GM23248 (cell line): ENCODE data around the gene ADNP. TPM values are rescaled to one million over a fixed set of nuclear protein-coding genes. Genes with fewer than 3 reads are reported as not detected.

Source experiments
- DNase-seq: peaks from one replicate; pipeline ENCODE4 v3.0.0-alpha.2; 2015
- H2AFZ ChIP-seq: fragments of 200-600 bp; sonication (generic); 2 replicates; pipeline ENCODE4 v1.6.1; 2016; ENCODE audit warnings: antibody characterized with exemption
- H3F3A ChIP-seq: fragments of 200-600 bp; sonication (generic); 2 replicates; pipeline ENCODE4 v1.6.1; 2016; ENCODE audit warnings: mild to moderate bottlenecking, antibody characterized with exemption, mixed run types; ENCODE audit not compliant: insufficient read depth
- H3K27ac ChIP-seq: fragments of 200-600 bp; sonication (generic); 2 replicates; pipeline ENCODE4 v1.5.1; 2016; ENCODE audit warnings: mild to moderate bottlenecking
- H3K27me3 ChIP-seq: fragments of 200-600 bp; sonication (generic); replicated peaks from 2 replicates; pipeline ENCODE4 v1.6.1; 2016; ENCODE audit warnings: mild to moderate bottlenecking; ENCODE audit not compliant: insufficient read depth
- H3K36me3 ChIP-seq: fragments of 200-600 bp; sonication (generic); 2 replicates; pipeline ENCODE4 v1.6.1; 2016; ENCODE audit warnings: low read depth, mild to moderate bottlenecking
- H3K4me1 ChIP-seq: fragments of 200-600 bp; sonication (generic); 2 replicates; pipeline ENCODE4 v1.6.1; 2016; ENCODE audit warnings: mild to moderate bottlenecking; ENCODE audit not compliant: insufficient read depth
- H3K4me2 ChIP-seq: fragments of 200-600 bp; sonication (generic); one replicate; pipeline ENCODE4 v1.6.1; 2016; ENCODE audit warnings: mild to moderate bottlenecking; ENCODE audit not compliant: unreplicated experiment
- H3K4me3 ChIP-seq: fragments of 200-600 bp; sonication (generic); 2 replicates; pipeline ENCODE4 v1.5.1; 2016; ENCODE audit warnings: mild to moderate bottlenecking
- H3K79me2 ChIP-seq: fragments of 200-600 bp; sonication (generic); 2 replicates; pipeline ENCODE4 v1.6.1; 2016; ENCODE audit warnings: mild to moderate bottlenecking; ENCODE audit not compliant: insufficient read depth
- H3K9ac ChIP-seq: fragments of 200-600 bp; sonication (generic); 2 replicates; pipeline ENCODE4 v1.6.1; 2016; ENCODE audit warnings: mild to moderate bottlenecking
- H3K9me2 ChIP-seq: fragments of 200-600 bp; sonication (generic); 2 replicates; pipeline ENCODE4 v1.6.1; 2016; ENCODE audit warnings: mixed run types, mild to moderate bottlenecking, moderate library complexity; ENCODE audit not compliant: insufficient read depth
- H3K9me3 ChIP-seq: fragments of 200-600 bp; sonication (generic); one replicate; pipeline ENCODE4 v1.6.1; 2017; ENCODE audit warnings: low read depth
- H4K20me1 ChIP-seq: fragments of 200-600 bp; sonication (generic); 2 replicates; pipeline ENCODE4 v1.6.0; 2016; ENCODE audit not compliant: insufficient read depth
- EZH2 ChIP-seq: fragments of 200-600 bp; sonication (generic); IDR thresholded peaks from 2 replicates; pipeline ENCODE4 v1.6.1; 2018; ENCODE audit warnings: antibody characterized with exemption, mild to moderate bottlenecking; ENCODE audit not compliant: insufficient read depth, poor library complexity, severe bottlenecking
- EZH2phosphoT487 ChIP-seq: fragments of 200-600 bp; sonication (generic); IDR thresholded peaks from 2 replicates; pipeline ENCODE4 v1.6.1; 2018; ENCODE audit warnings: antibody characterized with exemption, moderate library complexity, mild to moderate bottlenecking, low read depth; ENCODE audit not compliant: insufficient read depth
- WGBS, 2 experiments: methylation state at CpG; one replicate each; pipeline ENCODE4 v1.1.6; 2015 to 2017; ENCODE audit warnings: low lambda C conversion rate in 2 of 2, low coverage in 1 of 2; ENCODE audit errors: missing lambda C conversion rate in 2 of 2; 5-methylcytosine and 5-hydroxymethylcytosine counted together
- in situ Hi-C: fragments of 300-500 bp; cut with MboI; formaldehyde crosslinking; loops from 2 replicates; pipeline ENCODE4 v1.15.0; 2020
- polyA plus RNA-seq: library from polyadenylated mRNA; unstranded; fragments of >200 nt; fragmentation: Nextera tagmentation; extraction: Ambion mirVana; gene quantifications from 2 replicates; pipeline ENCODE4 v1.2.1, GENCODE V29; 2016
- total RNA-seq: library from RNA; depleted of rRNA; stranded (reverse); fragments of >200 nt; shearing (Covaris generic); gene quantifications from 2 replicates; pipeline ENCODE4 v1.2.3, GENCODE V29; 2014

ADNP gene
- total and polyA plus RNA-seq, 2 experiments from 2014 or later: 14.9 to 34.2 TPM

GRCh38 chr20:50859161-50859560 lies 72.1 kb downstream of the ADNP start:
- H3K9me3 ChIP-seq: no peaks in the 10 kb centered on the region
- TF ChIP-seq EZH2phosphoT487 (no peak), EZH2 (no peak)
- H3K4me2 ChIP-seq: no peak overlapping the region
- H3K27me3 ChIP-seq: no peaks in the 10 kb centered on the region
- no peak overlapping the region for H3K9ac ChIP-seq
- no peak overlapping the region for H3K4me3 ChIP-seq
- H3K9me2 ChIP-seq: no peaks in the 10 kb centered on the region
- no peak overlapping the region for H3K27ac ChIP-seq
- H3K79me2 ChIP-seq: no peaks in the 10 kb centered on the region
- H3K36me3 ChIP-seq: no peaks in the 10 kb centered on the region
- WGBS, 2 experiments: 90 to 91% methylated on average over 10 of the region's 10 CpGs
- no peaks in the 10 kb centered on the region for H4K20me1 ChIP-seq
- H2AFZ ChIP-seq: no peak overlapping the region
- no peaks in the 10 kb centered on the region for H3F3A ChIP-seq
- in situ Hi-C loops: no loop called here
- DNase-seq: no peak
- H3K4me1 ChIP-seq: no peaks in the 10 kb centered on the region

DNA sequence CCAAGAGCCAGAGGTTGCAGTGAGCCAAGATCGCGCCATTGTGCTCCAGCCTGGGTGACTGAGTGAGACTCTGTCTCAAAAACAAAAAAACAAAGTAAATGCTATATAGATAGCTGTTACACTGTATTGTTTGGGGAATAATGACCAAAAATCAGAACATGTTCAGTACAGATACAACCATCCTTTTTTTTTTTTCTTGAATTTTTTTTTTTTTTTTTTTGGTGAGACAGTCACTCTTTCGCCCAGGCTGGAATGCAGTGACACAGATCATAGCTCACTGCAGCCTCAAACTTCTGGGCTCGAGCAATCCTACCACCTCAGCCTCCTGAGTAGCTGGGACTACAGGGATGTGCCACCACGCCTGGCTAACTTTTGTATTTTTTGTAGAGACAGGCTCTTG lies 72.7 kb downstream of the ADNP start:
- Histone ChIP-seq H3K9me3 (no peaks in the 10 kb centered on the region), H3K4me1 (no peaks in the 10 kb centered on the region), H3K27ac (no peak overlapping the region), H2AFZ (no peak overlapping the region), H3K79me2 (no peaks in the 10 kb centered on the region), H3K9ac (no peak overlapping the region), H3K36me3 (no peaks in the 10 kb centered on the region), H3K4me3 (no peak overlapping the region), H4K20me1 (no peaks in the 10 kb centered on the region), H3K4me2 (no peak overlapping the region), H3K9me2 (no peaks in the 10 kb centered on the region), H3K27me3 (no peaks in the 10 kb centered on the region), H3F3A (no peaks in the 10 kb centered on the region)
- no peak for DNase-seq
- TF ChIP-seq EZH2phosphoT487 (no peak), EZH2 (no peak)
- 86 to 87% methylated on average over 5 of the region's 5 CpGs for WGBS, 2 experiments
- in situ Hi-C loops: no loop called here

DNA sequence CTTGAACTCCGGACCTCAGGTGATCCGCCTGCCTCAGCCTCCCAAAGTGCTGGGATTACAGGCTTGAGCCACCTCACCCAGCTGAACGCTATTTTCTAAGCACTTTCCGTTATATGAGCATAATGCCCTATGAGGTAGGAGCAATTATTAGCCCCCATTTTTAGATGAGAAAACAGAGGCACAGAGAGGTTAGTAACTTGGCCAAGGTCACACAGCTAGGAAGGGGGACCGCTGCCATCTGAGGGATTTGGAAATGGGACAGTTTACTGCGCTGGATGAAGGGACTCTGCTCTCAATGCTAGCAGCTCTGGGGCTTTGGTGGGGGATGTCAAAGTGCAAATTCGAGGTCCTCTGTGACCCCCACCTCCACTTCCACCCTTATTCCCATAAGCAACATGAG lies 73.9 kb downstream of the ADNP start:
- 82 to 86% methylated on average over 7 of the region's 7 CpGs for WGBS, 2 experiments
- DNase-seq: no peak
- Histone ChIP-seq H3K4me1 (no peaks in the 10 kb centered on the region), H3K79me2 (no peaks in the 10 kb centered on the region), H3K9me3 (no peaks in the 10 kb centered on the region), H4K20me1 (no peaks in the 10 kb centered on the region), H3K27ac (no peak overlapping the region), H3K27me3 (no peaks in the 10 kb centered on the region), H3K4me2 (no peak overlapping the region), H3K4me3 (no peak overlapping the region), H3K9me2 (no peaks in the 10 kb centered on the region), H3K9ac (no peak overlapping the region), H3K36me3 (no peaks in the 10 kb centered on the region), H3F3A (no peaks in the 10 kb centered on the region), H2AFZ (no peak overlapping the region)
- in situ Hi-C loops: no loop called here
- TF ChIP-seq EZH2phosphoT487 (no peak), EZH2 (no peak)

DNA sequence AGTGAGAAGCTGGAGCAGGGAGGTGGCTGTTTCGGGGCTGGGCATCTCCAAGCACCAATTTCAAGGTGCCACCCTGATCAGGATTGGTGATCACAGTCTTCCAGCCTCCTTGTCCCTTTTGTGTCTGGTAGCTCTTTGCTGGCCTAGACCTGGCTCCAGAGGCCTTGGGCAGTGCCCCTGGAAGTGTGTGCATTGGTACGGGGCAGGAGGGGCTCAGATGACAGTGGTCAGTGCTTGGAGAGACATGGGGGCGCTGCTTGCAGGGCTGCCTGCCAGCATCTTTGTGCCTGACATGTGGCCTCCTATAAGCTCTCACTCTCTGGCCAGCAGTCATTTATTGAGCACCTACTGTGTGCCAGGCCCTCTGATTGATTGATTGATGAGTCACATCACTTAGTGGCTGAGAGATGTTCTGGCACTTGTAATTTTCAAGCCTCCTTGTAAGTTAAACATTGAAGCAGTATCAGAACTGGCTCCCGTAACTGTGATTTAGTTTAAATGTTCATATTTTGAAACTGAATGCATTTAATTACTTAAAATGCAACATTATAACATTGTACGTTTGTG lies 74.7 kb downstream of the ADNP start:
- no peak overlapping the region for H3K4me2 ChIP-seq
- no peak overlapping the region for H3K27ac ChIP-seq
- H3K9ac ChIP-seq: no peak overlapping the region
- no peaks in the 10 kb centered on the region for H3K4me1 ChIP-seq
- no peak for DNase-seq
- in situ Hi-C loops: no loop called here
- no peaks in the 10 kb centered on the region for H4K20me1 ChIP-seq
- H3K36me3 ChIP-seq: no peaks in the 10 kb centered on the region
- no peaks in the 10 kb centered on the region for H3F3A ChIP-seq
- WGBS, 2 experiments: 81 to 92% methylated on average over 5 of the region's 5 CpGs
- no peaks in the 10 kb centered on the region for H3K27me3 ChIP-seq
- no peaks in the 10 kb centered on the region for H3K9me2 ChIP-seq
- H3K4me3 ChIP-seq: no peak overlapping the region
- no peaks in the 10 kb centered on the region for H3K79me2 ChIP-seq
- no peaks in the 10 kb centered on the region for H3K9me3 ChIP-seq
- H2AFZ ChIP-seq: no peak overlapping the region
- TF ChIP-seq EZH2phosphoT487: no peak
- no peak for TF ChIP-seq EZH2
